Measurements from ENCODE around the gene PRKCB.
A peak's percentile ranks its signal among the peaks of the same experiment; 100 is the strongest.

PRKCB gene

DNA sequence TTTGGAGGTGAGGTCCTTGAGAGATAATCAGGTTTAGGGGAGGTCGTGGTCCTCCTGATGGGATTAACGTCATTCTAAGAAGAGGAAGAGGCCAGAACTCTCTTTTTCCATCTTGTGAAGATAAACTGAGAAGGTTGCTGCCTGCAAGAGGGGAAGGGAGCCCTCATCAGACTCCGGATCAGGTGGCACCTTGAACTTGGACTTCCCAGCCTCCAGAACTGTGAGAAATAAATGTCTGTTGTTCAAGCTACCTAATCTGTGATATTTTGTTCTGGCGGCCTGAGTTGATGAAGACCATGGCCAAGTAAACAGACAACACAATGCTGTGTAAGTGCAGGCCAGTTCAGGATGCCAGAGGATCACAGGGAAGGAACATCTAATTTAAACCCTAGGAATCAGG lies 10.9 kb upstream of the PRKCB start:
- Histone ChIP-seq H3K27ac (ENCODE audit: low read depth, low read length) (no peak overlapping the region), H3K9ac (ENCODE audit: low read length) (no peak overlapping the region), H3K36me3 (ENCODE audit: control insufficient read depth, insufficient read depth, low read length) (no peaks in the 10 kb centered on the region), H3K4me1 (ENCODE audit: control insufficient read depth, insufficient read depth, low read length) (no peaks in the 10 kb centered on the region), H3K27me3 (ENCODE audit: control insufficient read depth, insufficient read depth, low read length) (no peaks in the 10 kb centered on the region), H3K4me3 (ENCODE audit: low read length) (no peak overlapping the region)

- no peak overlapping the region for H3K9ac ChIP-seq (ENCODE audit: low read length)
- no peaks in the 10 kb centered on the region for H3K36me3 ChIP-seq (ENCODE audit: control insufficient read depth, insufficient read depth, low read length)
- no peak overlapping the region for H3K27ac ChIP-seq (ENCODE audit: low read depth, low read length)
- no peaks in the 10 kb centered on the region for H3K4me1 ChIP-seq (ENCODE audit: control insufficient read depth, insufficient read depth, low read length)
- no peaks in the 10 kb centered on the region for H3K27me3 ChIP-seq (ENCODE audit: control insufficient read depth, insufficient read depth, low read length)
- H3K4me3 ChIP-seq (ENCODE audit: low read length), result no peak overlapping the region
These were observed 9.2 kb upstream of the PRKCB start for GRCh38 chr16:23826528-23827045.

DNA sequence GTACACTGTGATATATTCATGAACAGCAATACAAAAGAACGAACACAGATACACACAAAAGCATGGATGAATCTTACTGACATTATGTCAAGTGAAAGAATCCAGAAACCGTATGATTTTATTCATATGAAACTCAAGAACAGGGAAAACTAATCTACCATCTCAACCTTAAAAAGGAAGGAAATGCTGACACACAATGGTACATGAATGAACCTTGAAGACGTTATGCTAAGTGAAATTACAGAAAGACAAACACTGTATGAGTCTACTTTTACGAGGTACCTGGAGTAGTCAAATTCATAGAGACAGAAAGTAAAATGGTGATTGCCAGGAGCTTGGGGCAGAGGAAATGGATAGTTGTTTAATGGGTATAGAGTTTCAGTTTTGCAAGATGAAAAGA lies 8.7 kb upstream of the PRKCB start:
- no peaks in the 10 kb centered on the region for H3K36me3 ChIP-seq (ENCODE audit: control insufficient read depth, insufficient read depth, low read length)
- H3K9ac ChIP-seq (ENCODE audit: low read length), result no peak overlapping the region
- no peaks in the 10 kb centered on the region for H3K4me1 ChIP-seq (ENCODE audit: control insufficient read depth, insufficient read depth, low read length)
- no peak overlapping the region for H3K27ac ChIP-seq (ENCODE audit: low read depth, low read length)
- H3K4me3 ChIP-seq (ENCODE audit: low read length), result no peak overlapping the region
- no peaks in the 10 kb centered on the region for H3K27me3 ChIP-seq (ENCODE audit: control insufficient read depth, insufficient read depth, low read length)

GRCh38 chr16:23829454-23829853 lies 6.3 kb upstream of the PRKCB start:
- Histone ChIP-seq H3K27ac (ENCODE audit: low read depth, low read length) (no peak overlapping the region), H3K4me3 (ENCODE audit: low read length) (no peak overlapping the region), H3K9ac (ENCODE audit: low read length) (no peak overlapping the region), H3K36me3 (ENCODE audit: control insufficient read depth, insufficient read depth, low read length) (no peaks in the 10 kb centered on the region), H3K4me1 (ENCODE audit: control insufficient read depth, insufficient read depth, low read length) (no peaks in the 10 kb centered on the region), H3K27me3 (ENCODE audit: control insufficient read depth, insufficient read depth, low read length) (no peaks in the 10 kb centered on the region)

DNA sequence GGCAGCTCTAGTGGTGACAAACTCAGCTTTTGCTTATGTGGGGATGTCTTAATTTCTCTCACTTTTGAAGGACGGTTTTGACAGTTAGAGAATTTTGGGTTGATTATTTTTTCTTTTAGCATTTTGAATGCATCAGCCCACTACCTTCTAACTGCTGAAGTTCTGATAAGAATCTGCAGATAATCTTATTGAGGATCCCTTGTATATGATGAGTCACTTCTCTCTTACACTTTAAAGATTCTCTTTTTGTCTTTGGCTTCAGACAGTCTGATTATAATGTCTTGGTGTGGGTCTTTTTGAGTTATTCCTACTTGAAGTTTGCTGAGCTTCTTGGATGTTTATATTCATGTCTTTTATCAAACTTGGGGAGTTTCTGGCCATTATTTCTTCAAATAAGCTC lies 5.5 kb upstream of the PRKCB start:
- H3K36me3 ChIP-seq (ENCODE audit: control insufficient read depth, insufficient read depth, low read length), result no peaks in the 10 kb centered on the region
- no peak overlapping the region for H3K9ac ChIP-seq (ENCODE audit: low read length)
- no peak overlapping the region for H3K27ac ChIP-seq (ENCODE audit: low read depth, low read length)
- no peaks in the 10 kb centered on the region for H3K27me3 ChIP-seq (ENCODE audit: control insufficient read depth, insufficient read depth, low read length)
- no peaks in the 10 kb centered on the region for H3K4me1 ChIP-seq (ENCODE audit: control insufficient read depth, insufficient read depth, low read length)
- H3K4me3 ChIP-seq (ENCODE audit: low read length), result no peak overlapping the region

GRCh38 chr16:23832882-23833281 lies 2.9 kb upstream of the PRKCB start:
- Histone ChIP-seq H3K27ac (ENCODE audit: low read depth, low read length) (no peak overlapping the region), H3K4me3 (ENCODE audit: low read length) (no peak overlapping the region), H3K4me1 (ENCODE audit: control insufficient read depth, insufficient read depth, low read length) (peaks cover 4% of the 10 kb centered on the region), H3K9ac (ENCODE audit: low read length) (no peak overlapping the region), H3K36me3 (ENCODE audit: control insufficient read depth, insufficient read depth, low read length) (no peaks in the 10 kb centered on the region), H3K27me3 (ENCODE audit: control insufficient read depth, insufficient read depth, low read length) (no peaks in the 10 kb centered on the region)

- Histone ChIP-seq H3K27me3 (ENCODE audit: control insufficient read depth, insufficient read depth, low read length) (no peaks in the 10 kb centered on the region), H3K9ac (ENCODE audit: low read length) (no peak overlapping the region), H3K27ac (ENCODE audit: low read depth, low read length) (no peak overlapping the region), H3K36me3 (ENCODE audit: control insufficient read depth, insufficient read depth, low read length) (no peaks in the 10 kb centered on the region), H3K4me3 (ENCODE audit: low read length) (no peak overlapping the region), H3K4me1 (ENCODE audit: control insufficient read depth, insufficient read depth, low read length) (peaks cover 4% of the 10 kb centered on the region)
These were observed 2.3 kb upstream of the PRKCB start for GRCh38 chr16:23833504-23833903.

- H3K4me3 ChIP-seq (ENCODE audit: low read length), result no peak overlapping the region
- no peak overlapping the region for H3K9ac ChIP-seq (ENCODE audit: low read length)
- no peak overlapping the region for H3K27ac ChIP-seq (ENCODE audit: low read depth, low read length)
- no peaks in the 10 kb centered on the region for H3K36me3 ChIP-seq (ENCODE audit: control insufficient read depth, insufficient read depth, low read length)
- H3K4me1 ChIP-seq (ENCODE audit: control insufficient read depth, insufficient read depth, low read length), result peaks cover 4% of the 10 kb centered on the region
- H3K27me3 ChIP-seq (ENCODE audit: control insufficient read depth, insufficient read depth, low read length), result no peaks in the 10 kb centered on the region
These were observed 1.7 kb upstream of the PRKCB start for GRCh38 chr16:23833960-23834685.

GRCh38 chr16:23836078-23836403 lies 258 bp downstream of the PRKCB start:
- H3K9ac ChIP-seq (ENCODE audit: low read length), result no peak overlapping the region
- no peaks in the 10 kb centered on the region for H3K27me3 ChIP-seq (ENCODE audit: control insufficient read depth, insufficient read depth, low read length)
- no peaks in the 10 kb centered on the region for H3K36me3 ChIP-seq (ENCODE audit: control insufficient read depth, insufficient read depth, low read length)
- peaks cover 4% of the 10 kb centered on the region for H3K4me1 ChIP-seq (ENCODE audit: control insufficient read depth, insufficient read depth, low read length)
- peak overlapping the region; percentile 69 for H3K4me3 ChIP-seq (ENCODE audit: low read length)
- no peak overlapping the region for H3K27ac ChIP-seq (ENCODE audit: low read depth, low read length)

DNA sequence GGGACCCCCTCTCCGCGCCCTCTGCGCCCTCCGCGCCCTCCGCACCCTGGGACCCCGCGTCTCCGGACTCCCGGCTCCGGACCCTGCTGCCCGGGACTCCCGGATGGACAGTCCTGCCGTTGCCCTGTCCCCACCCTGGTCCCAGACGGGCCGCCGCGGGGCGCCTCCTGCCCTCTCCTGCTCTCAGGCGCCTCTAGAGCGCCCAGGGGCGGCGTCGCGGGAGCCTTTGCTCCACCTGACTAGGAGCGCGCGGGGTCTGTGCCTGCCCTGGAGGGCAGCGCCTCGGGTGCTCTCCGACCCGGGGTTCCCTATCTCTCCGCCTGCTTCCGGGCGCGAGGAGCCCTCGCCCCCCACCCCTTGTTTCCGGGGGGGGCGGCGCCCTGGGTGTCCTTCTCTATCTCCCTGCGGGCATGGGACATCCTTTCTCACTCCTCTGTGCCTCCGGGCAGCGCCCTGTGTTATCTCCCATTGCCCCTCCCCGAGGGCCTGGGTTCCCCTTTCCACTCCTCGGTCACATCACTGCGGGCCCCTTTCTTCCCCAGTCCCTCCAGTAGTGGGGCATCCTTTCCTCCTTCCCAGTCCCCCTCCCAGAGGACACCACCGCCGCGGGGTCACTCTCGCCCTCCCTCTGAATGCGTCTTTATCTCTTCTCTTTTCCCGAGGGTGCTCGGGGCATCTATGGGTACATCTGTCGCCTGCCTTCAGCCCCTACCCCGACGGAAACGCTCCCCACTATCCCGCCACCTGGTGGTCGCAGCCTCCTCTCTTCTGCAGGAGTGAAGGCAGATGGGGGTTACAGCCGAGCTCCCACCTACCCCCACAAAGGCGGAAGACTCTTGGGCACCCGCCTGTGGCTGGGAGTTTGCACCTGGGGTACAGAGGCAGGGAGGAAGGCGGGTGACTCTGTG lies 875 bp downstream of the PRKCB start:
- Histone ChIP-seq H3K9ac (ENCODE audit: low read length) (no peak overlapping the region), H3K27me3 (ENCODE audit: control insufficient read depth, insufficient read depth, low read length) (no peaks in the 10 kb centered on the region), H3K36me3 (ENCODE audit: control insufficient read depth, insufficient read depth, low read length) (no peaks in the 10 kb centered on the region), H3K27ac (ENCODE audit: low read depth, low read length) (no peak overlapping the region), H3K4me1 (ENCODE audit: control insufficient read depth, insufficient read depth, low read length) (peaks cover 4% of the 10 kb centered on the region), H3K4me3 (ENCODE audit: low read length) (peak overlapping the region; percentile 69)

- Histone ChIP-seq H3K4me1 (ENCODE audit: control insufficient read depth, insufficient read depth, low read length) (peaks cover 4% of the 10 kb centered on the region), H3K27me3 (ENCODE audit: control insufficient read depth, insufficient read depth, low read length) (no peaks in the 10 kb centered on the region), H3K4me3 (ENCODE audit: low read length) (peak overlapping the region; percentile 69), H3K36me3 (ENCODE audit: control insufficient read depth, insufficient read depth, low read length) (no peaks in the 10 kb centered on the region), H3K9ac (ENCODE audit: low read length) (no peak overlapping the region), H3K27ac (ENCODE audit: low read depth, low read length) (no peak overlapping the region)
These were observed 1.9 kb downstream of the PRKCB start for GRCh38 chr16:23837553-23838308.

DNA sequence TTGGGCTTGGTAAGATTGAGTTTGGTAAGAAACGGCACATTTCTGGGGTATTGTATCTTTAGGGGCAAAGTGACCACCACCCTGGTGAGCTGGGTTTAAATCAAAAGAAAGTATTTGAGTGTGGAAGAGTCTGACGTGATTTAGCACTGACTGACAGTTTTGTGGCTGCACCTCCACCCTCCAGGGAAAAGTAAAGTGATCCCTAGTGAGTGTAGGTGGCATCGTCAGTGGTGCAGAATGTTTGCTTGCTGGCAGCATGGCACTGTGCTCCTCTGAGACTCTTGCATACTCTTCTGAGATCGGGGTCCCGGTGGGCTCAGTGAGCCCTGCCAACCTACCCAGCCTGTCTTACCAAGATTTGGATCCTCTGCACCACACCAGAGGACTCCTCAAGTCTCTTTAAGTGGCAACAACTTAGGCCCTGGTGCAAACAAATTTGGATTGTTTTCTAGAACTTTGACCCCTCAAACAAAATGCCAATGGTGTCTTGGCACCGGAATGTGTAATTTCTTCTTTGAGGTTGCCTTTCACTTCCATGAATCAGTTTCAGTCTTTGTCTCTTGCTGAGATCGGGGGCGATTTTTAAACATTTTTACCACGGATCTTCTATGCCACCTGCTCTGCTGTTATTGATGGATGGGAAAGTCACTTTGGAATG lies 2.8 kb downstream of the PRKCB start:
- peaks cover 4% of the 10 kb centered on the region for H3K4me1 ChIP-seq (ENCODE audit: control insufficient read depth, insufficient read depth, low read length)
- H3K36me3 ChIP-seq (ENCODE audit: control insufficient read depth, insufficient read depth, low read length), result no peaks in the 10 kb centered on the region
- H3K27ac ChIP-seq (ENCODE audit: low read depth, low read length), result no peak overlapping the region
- no peak overlapping the region for H3K9ac ChIP-seq (ENCODE audit: low read length)
- no peaks in the 10 kb centered on the region for H3K27me3 ChIP-seq (ENCODE audit: control insufficient read depth, insufficient read depth, low read length)
- H3K4me3 ChIP-seq (ENCODE audit: low read length), result no peak overlapping the region

Data from rectal smooth muscle tissue (tissue), 1 donor.